Activated T-cell treated with anti-CD3 and anti-CD28 coated beads for 48 hours (primary cell): ENCODE measurements around the gene UFSP2.

Source experiments
- DNase-seq: peaks from one replicate; pipeline ENCODE4 v3.0.0-alpha.2; 2020; ENCODE audit warnings: low read depth

UFSP2 gene

GRCh38 chr4:185424905-185425646 lies 688 bp downstream of the UFSP2 start:
- no peak for DNase-seq

GRCh38 chr4:185421366-185422124 lies 4.2 kb downstream of the UFSP2 start:
- no peak for DNase-seq

GRCh38 chr4:185416955-185417354 lies 8.8 kb downstream of the UFSP2 start:
- no peak for DNase-seq

GRCh38 chr4:185412412-185412811 lies 13.4 kb downstream of the UFSP2 start:
- no peak for DNase-seq

GRCh38 chr4:185411849-185412248 lies 13.9 kb downstream of the UFSP2 start:
- no peak for DNase-seq

GRCh38 chr4:185408432-185408831 lies 17.3 kb downstream of the UFSP2 start:
- no peak for DNase-seq

- no peak for DNase-seq
Observed at GRCh38 chr4:185405296-185405999, 20.3 kb downstream of the UFSP2 start.

- no peak for DNase-seq
Observed at GRCh38 chr4:185404031-185404430, 21.7 kb downstream of the UFSP2 start.

- DNase-seq: no peak
Observed at GRCh38 chr4:185399466-185399865, 26.3 kb downstream of the UFSP2 start.

- no peak for DNase-seq
Observed at GRCh38 chr4:185398618-185399017, 27.1 kb downstream of the UFSP2 start.

GRCh38 chr4:185396724-185397385 lies 28.9 kb downstream of the UFSP2 start, which contains the start of gene ANKRD37:
Gene ANKRD37, plus strand, starts transcription at chr4:185396841. Its CDS starts 83 bp downstream, at chr4:185396924.
- no peak for DNase-seq

GRCh38 chr4:185395956-185396723 lies 29.6 kb downstream of the UFSP2 start:
- DNase-seq: peak; percentile 99

GRCh38 chr4:185395238-185395955 lies 30.4 kb downstream of the UFSP2 start, which contains the start of gene LRP2BP:
Gene LRP2BP, minus strand, starts transcription at chr4:185395924. Its CDS starts 17,738 bp downstream, at chr4:185378186.
- DNase-seq: no peak

- DNase-seq: no peak
Observed at GRCh38 chr4:185394568-185395237, 31.1 kb downstream of the UFSP2 start.

- no peak for DNase-seq
Observed at GRCh38 chr4:185392156-185392555, 33.6 kb downstream of the UFSP2 start.

GRCh38 chr4:185390941-185391340 lies 34.8 kb downstream of the UFSP2 start:
- DNase-seq: no peak

GRCh38 chr4:185387957-185388356 lies 37.8 kb downstream of the UFSP2 start:
- no peak for DNase-seq

- DNase-seq: no peak
Observed at GRCh38 chr4:185384930-185385331, 40.8 kb downstream of the UFSP2 start.

GRCh38 chr4:185384061-185384460 lies 41.7 kb downstream of the UFSP2 start:
- DNase-seq: no peak

GRCh38 chr4:185383451-185383850 lies 42.3 kb downstream of the UFSP2 start:
- no peak for DNase-seq
